CD4-positive, CD25-positive, alpha-beta regulatory T cell (primary cell): ENCODE measurements around the gene FIS1. TPM values are rescaled to one million over a fixed set of nuclear protein-coding genes. Genes with fewer than 3 reads are reported as not detected.

ENCODE experiments used
- ATAC-seq, 2 donors: fragments of 150-1000 bp; cut with Tn5 transposase; one replicate each; pipeline ENCODE4 v1.10.0; 2021; ENCODE audit warnings: low read depth in 2 of 2, moderate number of reproducible peaks in 2 of 2, moderate library complexity in 1 of 2
- DNase-seq, 3 donors: peaks; one replicate each; pipeline versions ENCODE4 v3.0.0 to v3.0.0-alpha.2; 2012 to 2022; ENCODE audit warnings: mixed read lengths in 1 of 3
- H3K27ac ChIP-seq: one replicate; pipeline ENCODE4 v1.7.0; 2013; ENCODE audit warnings: mild to moderate bottlenecking, low read length; ENCODE audit not compliant: insufficient read depth, poor library complexity, severe bottlenecking
- H3K27me3 ChIP-seq: one replicate; pipeline ENCODE4 v1.7.0; 2013; ENCODE audit warnings: low read length; ENCODE audit not compliant: control insufficient read depth, insufficient read depth
- H3K36me3 ChIP-seq: one replicate; pipeline ENCODE4 v1.7.0; 2013; ENCODE audit warnings: mild to moderate bottlenecking, low read length, moderate library complexity; ENCODE audit not compliant: control insufficient read depth, insufficient read depth
- H3K4me1 ChIP-seq: 2 replicates; pipeline ENCODE4 v1.7.0; 2013; ENCODE audit warnings: mild to moderate bottlenecking, low read length; ENCODE audit not compliant: insufficient read depth, control insufficient read depth, poor library complexity, severe bottlenecking
- H3K4me3 ChIP-seq: one replicate; pipeline ENCODE4 v1.7.0; 2013; ENCODE audit warnings: low read depth, mild to moderate bottlenecking, low read length, moderate library complexity
- H3K9me3 ChIP-seq, 2 experiments: 1 replicate in 1 of 2; 2 replicates in 1 of 2; pipeline ENCODE4 v1.7.0; 2013; ENCODE audit warnings: low read length in 2 of 2, mild to moderate bottlenecking in 1 of 2, moderate library complexity in 1 of 2; ENCODE audit not compliant: control insufficient read depth in 2 of 2
- H3K27ac Mint-ChIP-seq, 3 donors: one replicate each; pipeline ENCODE4 v1.8.0; 2020 to 2022; ENCODE audit warnings: mild to moderate bottlenecking in 3 of 3, mixed read lengths in 3 of 3, moderate library complexity in 2 of 3
- H3K27me3 Mint-ChIP-seq: one replicate; pipeline ENCODE4 v1.8.0; 2022; ENCODE audit warnings: mild to moderate bottlenecking, mixed read lengths
- H3K36me3 Mint-ChIP-seq: one replicate; pipeline ENCODE4 v1.8.0; 2020; ENCODE audit warnings: mixed read lengths
- H3K4me1 Mint-ChIP-seq, 4 donors: one replicate each; pipeline ENCODE4 v1.8.0; 2020 to 2022; ENCODE audit warnings: mixed read lengths in 4 of 4, mild to moderate bottlenecking in 1 of 4
- H3K4me3 Mint-ChIP-seq, 4 donors: one replicate each; pipeline ENCODE4 v1.8.0; 2020 to 2022; ENCODE audit warnings: mild to moderate bottlenecking in 4 of 4, mixed read lengths in 4 of 4, moderate library complexity in 3 of 4
- H3K9me3 Mint-ChIP-seq, 7 donors: one replicate each; pipeline ENCODE4 v1.8.0; 2020 to 2022; ENCODE audit warnings: mixed read lengths in 7 of 7, mild to moderate bottlenecking in 3 of 7, moderate library complexity in 2 of 7
- polyA plus RNA-seq, 4 donors: library from polyadenylated mRNA; unstranded; fragments of 300-500 nt; fragmentation: Illumina TruSeq; gene quantifications; one replicate each; pipeline ENCODE4 v1.2.3, GENCODE V29; 2021
- total RNA-seq: library from RNA; stranded (reverse); gene quantifications from one replicate; pipeline ENCODE4 v1.2.3, GENCODE V29; 2022

The FIS1 gene
- total and polyA plus RNA-seq, 5 donors from 2014 or later: 105 to 260 (median 224) TPM

DNA sequence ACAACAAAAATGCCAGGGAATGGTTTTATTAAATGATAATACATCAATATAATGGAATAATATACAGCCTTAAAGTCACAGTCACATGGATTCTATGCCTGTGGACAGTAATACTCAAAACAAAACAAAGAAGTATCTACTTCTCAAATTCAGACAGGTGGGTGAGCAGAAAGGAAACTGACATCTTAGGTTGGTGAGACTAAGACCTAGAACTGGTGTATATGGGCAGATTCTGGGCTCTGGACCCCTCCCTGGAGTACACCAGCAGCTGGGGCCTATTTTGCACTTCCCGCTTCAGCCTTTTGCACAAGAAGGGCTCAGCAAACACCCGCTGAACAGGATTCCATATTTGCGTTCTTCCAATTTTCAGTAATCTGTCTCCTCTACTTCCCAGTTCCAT lies 5.4 kb upstream of the FIS1 start:
- Mint-ChIP-seq H3K27ac (no peak overlapping the region), H3K9me3 (no peaks in the 10 kb centered on the region), H3K4me1 (peaks cover 14 to 52% (median 25%) of the 10 kb centered on the region in 4 donors), H3K27me3 (peaks cover 10% of the 10 kb centered on the region), H3K36me3 (peaks cover 13% of the 10 kb centered on the region), H3K4me3 (peak overlapping the region; percentile 96 to 99 (median 99))
- ATAC-seq (no peak), DNase-seq (no peak)
- H3K27ac ChIP-seq: no peak overlapping the region
- H3K36me3 ChIP-seq: peaks cover 4% of the 10 kb centered on the region
- peaks cover 28% of the 10 kb centered on the region for H3K4me1 ChIP-seq
- no peaks in the 10 kb centered on the region for H3K27me3 ChIP-seq
- no peaks in the 10 kb centered on the region for H3K9me3 ChIP-seq
- H3K4me3 ChIP-seq: peak overlapping the region; percentile 34

DNA sequence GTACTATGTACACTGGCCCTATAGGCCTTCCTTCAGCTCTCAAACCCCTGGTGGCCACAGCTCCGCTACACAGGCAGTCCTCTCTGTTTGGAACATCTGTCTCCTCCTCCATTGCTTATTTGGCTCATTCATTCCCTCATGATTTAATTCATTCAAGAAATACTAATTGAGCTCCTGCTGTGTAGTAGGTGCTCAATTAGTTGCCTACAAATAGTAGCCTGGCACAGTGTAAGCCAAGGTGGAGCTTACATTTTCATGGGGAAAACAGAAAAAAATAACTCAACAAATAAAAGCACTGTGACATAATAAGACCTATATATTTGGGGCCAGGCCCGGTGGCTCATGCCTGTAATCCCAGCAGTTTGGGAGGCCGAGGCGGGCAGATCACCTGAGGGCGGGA lies 3.4 kb upstream of the FIS1 start:
- H3K4me1 Mint-ChIP-seq: peaks cover 14 to 66% (median 35%) of the 10 kb centered on the region in 4 donors

DNA sequence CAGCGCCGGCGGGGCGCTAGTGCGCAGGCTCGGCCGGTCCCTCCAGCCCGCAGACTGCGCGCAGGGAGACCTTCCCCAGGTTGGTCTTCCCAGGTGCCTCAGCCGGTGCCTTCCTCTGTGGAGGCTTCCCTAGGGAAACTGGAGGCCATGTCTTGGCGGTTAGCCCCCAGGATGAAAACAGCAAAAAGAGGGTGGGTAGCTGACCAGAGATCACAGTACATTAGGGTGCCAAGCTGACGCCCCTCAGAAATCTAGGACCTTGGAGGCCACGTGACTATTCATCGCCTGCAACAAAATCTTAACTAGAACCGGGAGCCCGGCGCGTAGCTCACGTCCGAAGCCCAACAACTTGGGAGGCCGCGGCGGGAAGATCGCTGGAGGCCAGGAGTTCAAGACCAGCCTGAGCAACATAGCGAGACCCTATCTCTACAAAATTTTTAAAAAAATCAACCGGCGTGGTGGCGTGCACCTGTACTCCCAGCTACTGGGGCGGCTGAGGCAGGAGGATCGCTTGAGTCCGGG lies 327 bp upstream of the FIS1 start:
- H3K27ac Mint-ChIP-seq: peak overlapping the region in 2 of 3 donors; percentile 98
- Histone ChIP-seq H3K27ac (peak overlapping the region; percentile 91), H3K4me3 (peak overlapping the region; percentile 94), H3K4me1 (peaks cover 28% of the 10 kb centered on the region), H3K9me3 (no peaks in the 10 kb centered on the region), H3K27me3 (no peaks in the 10 kb centered on the region), H3K36me3 (peaks cover 8% of the 10 kb centered on the region)
- no peaks in the 10 kb centered on the region for H3K9me3 Mint-ChIP-seq
- no peaks in the 10 kb centered on the region for H3K27me3 Mint-ChIP-seq
- H3K4me1 Mint-ChIP-seq: peaks cover 7 to 53% (median 21%) of the 10 kb centered on the region in 4 donors
- H3K36me3 Mint-ChIP-seq: peaks cover 13% of the 10 kb centered on the region
- DNase-seq (no peak), ATAC-seq (no peak)
- H3K4me3 Mint-ChIP-seq: peak overlapping the region; percentile 92 to 99 (median 96)

More for the DNA sequence above, 3.4 kb upstream of the FIS1 start:
- Histone ChIP-seq H3K36me3 (peaks cover 4% of the 10 kb centered on the region), H3K27me3 (no peaks in the 10 kb centered on the region), H3K4me1 (peaks cover 43% of the 10 kb centered on the region), H3K9me3 (no peaks in the 10 kb centered on the region), H3K27ac (no peak overlapping the region), H3K4me3 (no peak overlapping the region)
- Mint-ChIP-seq H3K9me3 (no peaks in the 10 kb centered on the region), H3K36me3 (peaks cover 13% of the 10 kb centered on the region), H3K4me3 (peak overlapping the region in 2 of 4 donors; percentile 74 to 96), H3K27me3 (peaks cover 4% of the 10 kb centered on the region), H3K27ac (no peak overlapping the region)
- DNase-seq: no peak
- no peak for ATAC-seq

DNA sequence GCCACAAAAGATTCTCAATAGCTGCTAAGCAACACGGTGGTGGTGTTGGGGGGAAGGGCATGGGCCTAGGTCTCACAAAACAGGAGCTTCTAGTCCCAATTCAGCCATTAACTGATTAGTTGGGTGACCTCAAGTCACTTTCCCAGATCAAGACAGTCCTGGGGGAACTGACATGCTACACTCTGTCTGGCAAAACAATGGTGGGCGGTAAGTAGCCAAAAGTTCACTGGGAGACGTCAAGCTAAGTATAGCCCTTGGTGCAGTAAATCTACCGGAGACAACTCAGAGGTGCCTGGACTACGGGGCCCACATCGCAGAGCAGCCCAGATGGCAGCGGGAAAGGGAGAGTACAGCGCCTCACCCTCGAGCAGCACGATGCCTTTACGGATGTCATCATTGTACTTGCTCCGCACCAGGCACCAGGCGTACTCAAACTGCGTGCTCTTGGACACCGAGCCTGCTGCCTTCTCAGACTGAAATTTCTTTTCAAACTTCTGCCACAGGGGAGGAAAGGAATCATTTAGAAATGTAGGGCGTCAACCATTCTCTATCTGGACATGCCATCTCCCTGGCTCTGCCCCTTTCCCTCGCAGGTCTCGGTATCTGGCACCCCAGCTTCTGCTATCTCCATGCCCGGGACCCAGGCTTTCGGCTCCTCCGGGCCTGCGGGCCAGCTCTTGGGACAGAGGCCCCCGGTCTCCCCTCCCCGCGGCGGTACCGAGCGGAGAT lies 1.1 kb downstream of the FIS1 start:
- Mint-ChIP-seq H3K4me3 (peak overlapping the region; percentile 92 to 99 (median 96)), H3K9me3 (no peaks in the 10 kb centered on the region), H3K27ac (peak overlapping the region; percentile 98), H3K27me3 (no peaks in the 10 kb centered on the region), H3K36me3 (peaks cover 10% of the 10 kb centered on the region), H3K4me1 (peaks cover 4 to 44% (median 17%) of the 10 kb centered on the region in 4 donors)
- Histone ChIP-seq H3K27me3 (no peaks in the 10 kb centered on the region), H3K4me1 (peaks cover 21% of the 10 kb centered on the region), H3K27ac (peak overlapping the region; percentile 91), H3K36me3 (peaks cover 19% of the 10 kb centered on the region), H3K9me3 (no peaks in the 10 kb centered on the region), H3K4me3 (peak overlapping the region; percentile 94)
- ATAC-seq: no peak
- DNase-seq: no peak

DNA sequence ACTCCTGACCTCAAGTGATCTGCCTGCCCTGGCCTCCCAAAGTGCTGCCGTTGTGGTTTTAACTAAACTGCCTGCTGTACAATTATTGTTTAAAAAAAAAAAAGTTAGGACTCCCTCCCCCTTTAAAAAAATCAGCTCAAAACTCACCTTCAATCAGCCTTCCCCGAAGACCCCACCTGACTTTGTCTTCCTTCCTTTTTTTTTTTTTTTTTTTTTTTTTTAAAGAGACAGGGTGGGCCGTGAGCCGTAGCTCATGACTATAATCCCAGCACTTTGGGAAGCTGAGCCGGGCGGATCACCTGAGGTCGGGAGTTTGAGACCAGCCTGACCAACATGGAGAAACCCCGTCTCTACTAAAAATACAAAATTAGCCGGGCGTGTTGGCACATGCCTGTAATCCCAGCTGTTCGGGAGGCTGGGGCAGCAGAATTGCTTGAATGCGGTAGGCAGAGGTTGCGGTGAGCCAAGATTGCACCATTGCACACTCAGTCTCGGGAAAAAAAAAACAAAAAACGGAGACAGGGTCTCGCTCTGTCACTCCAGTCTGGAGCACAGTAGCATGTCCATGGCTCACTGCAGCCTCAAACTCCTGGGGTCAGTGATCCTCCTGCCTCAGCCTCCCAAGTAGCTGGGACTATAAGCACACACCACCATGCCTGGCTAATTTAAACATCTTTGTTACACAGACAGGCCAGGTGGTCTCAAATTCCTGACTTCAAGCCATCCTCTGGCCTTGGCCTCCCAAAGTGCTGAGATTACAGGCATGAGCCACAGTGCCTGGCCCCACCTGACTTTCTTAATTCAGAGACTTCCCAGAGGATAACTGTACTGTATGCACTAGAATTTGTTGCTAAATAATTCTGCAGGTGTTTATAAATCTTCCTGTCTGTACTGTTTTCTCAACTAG lies 3.2 kb downstream of the FIS1 start:
- Mint-ChIP-seq H3K27me3 (no peaks in the 10 kb centered on the region), H3K4me3 (peak overlapping the region in 1 of 4 donors; percentile 29), H3K27ac (peak overlapping the region in 2 of 3 donors; percentile 18 to 42), H3K36me3 (peaks cover 6% of the 10 kb centered on the region), H3K9me3 (no peaks in the 10 kb centered on the region), H3K4me1 (peaks cover 0 to 34% (median 12%) of the 10 kb centered on the region in 4 donors)
- DNase-seq: no peak
- Histone ChIP-seq H3K36me3 (peaks cover 20% of the 10 kb centered on the region), H3K9me3 (no peaks in the 10 kb centered on the region), H3K27me3 (no peaks in the 10 kb centered on the region), H3K4me3 (no peak overlapping the region), H3K4me1 (peaks cover 21% of the 10 kb centered on the region), H3K27ac (no peak overlapping the region)
- no peak for ATAC-seq

DNA sequence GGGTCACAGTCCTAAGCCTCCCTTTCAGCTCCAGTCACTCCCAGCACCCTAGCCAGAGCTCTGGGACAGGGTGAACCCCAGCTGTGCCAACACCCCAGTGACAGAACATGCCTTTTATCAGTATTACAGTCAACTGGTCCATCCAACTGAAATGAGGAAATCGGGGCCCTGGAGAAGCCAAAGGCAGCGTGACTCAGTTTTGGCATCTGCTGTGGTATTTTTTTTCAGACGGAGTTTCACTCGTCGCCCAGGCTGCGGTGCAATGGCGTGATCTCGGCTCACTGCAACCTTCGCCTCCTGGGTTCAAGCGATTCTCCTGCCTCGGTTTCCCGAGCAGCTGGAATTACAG lies 3.9 kb downstream of the FIS1 start:
- no peaks in the 10 kb centered on the region for H3K27me3 ChIP-seq
- H3K9me3 Mint-ChIP-seq: no peaks in the 10 kb centered on the region
- H3K27ac Mint-ChIP-seq: no peak overlapping the region
- peak overlapping the region in 1 of 4 donors; percentile 4 for H3K4me3 Mint-ChIP-seq
- H3K4me3 ChIP-seq: no peak overlapping the region
- H3K4me1 Mint-ChIP-seq: peaks cover 0 to 33% (median 12%) of the 10 kb centered on the region in 4 donors
- H3K36me3 ChIP-seq: peaks cover 20% of the 10 kb centered on the region
- no peaks in the 10 kb centered on the region for H3K27me3 Mint-ChIP-seq
- no peaks in the 10 kb centered on the region for H3K9me3 ChIP-seq
- H3K27ac ChIP-seq: no peak overlapping the region
- peaks cover 6% of the 10 kb centered on the region for H3K36me3 Mint-ChIP-seq
- DNase-seq (no peak), ATAC-seq (no peak)
- peaks cover 21% of the 10 kb centered on the region for H3K4me1 ChIP-seq

DNA sequence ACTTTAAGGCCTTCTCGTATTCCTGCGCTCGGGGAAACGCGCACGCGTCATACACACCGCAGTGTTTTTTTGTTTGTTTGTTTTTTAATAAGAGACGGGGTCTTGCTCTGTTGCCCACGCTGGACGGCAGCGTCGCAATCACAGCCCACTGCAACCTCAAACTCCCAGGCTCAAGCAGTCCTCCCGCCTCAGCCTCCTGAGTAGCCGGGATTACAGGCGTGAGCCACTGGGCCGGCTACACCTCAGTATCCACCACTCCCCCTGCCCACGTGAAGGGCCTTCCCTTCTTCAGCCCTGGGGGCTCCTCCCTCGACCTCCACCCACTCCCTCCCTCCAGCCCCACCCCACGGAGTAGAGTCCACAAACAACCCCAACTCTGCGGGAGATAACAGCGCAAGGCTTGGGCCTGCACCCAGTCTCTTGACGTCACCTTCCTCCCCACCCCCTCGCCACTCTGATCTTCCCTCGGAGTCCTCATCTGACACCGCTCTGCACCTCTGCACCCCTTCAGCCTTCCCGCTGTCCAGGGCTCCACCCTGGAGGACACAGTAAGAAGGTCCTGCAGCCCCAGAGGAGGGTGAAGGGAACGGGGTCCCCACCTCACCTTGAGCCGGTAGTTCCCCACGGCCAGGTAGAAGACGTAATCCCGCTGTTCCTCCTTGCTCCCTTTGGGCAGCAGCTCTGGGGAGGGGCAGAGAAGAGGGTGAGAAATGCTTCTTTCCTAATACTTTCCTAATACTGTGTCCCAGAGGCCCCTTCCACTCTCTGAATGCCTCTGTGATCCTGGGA lies 4.5 kb downstream of the FIS1 start:
- H3K4me3 Mint-ChIP-seq: peak overlapping the region in 1 of 4 donors; percentile 21
- Histone ChIP-seq H3K27ac (no peak overlapping the region), H3K36me3 (peaks cover 20% of the 10 kb centered on the region), H3K4me1 (peaks cover 16% of the 10 kb centered on the region), H3K27me3 (no peaks in the 10 kb centered on the region), H3K4me3 (no peak overlapping the region), H3K9me3 (no peaks in the 10 kb centered on the region)
- DNase-seq (no peak), ATAC-seq (no peak)
- no peaks in the 10 kb centered on the region for H3K9me3 Mint-ChIP-seq
- peaks cover 0 to 27% (median 10%) of the 10 kb centered on the region in 4 donors for H3K4me1 Mint-ChIP-seq
- H3K27me3 Mint-ChIP-seq: no peaks in the 10 kb centered on the region
- peaks cover 6% of the 10 kb centered on the region for H3K36me3 Mint-ChIP-seq
- H3K27ac Mint-ChIP-seq: no peak overlapping the region
